ENCODE measurements around the gene IFIT1. TPM values are rescaled to one million over a fixed set of nuclear protein-coding genes. Genes with fewer than 3 reads are reported as not detected.
A peak's percentile ranks its signal among the peaks of the same experiment; 100 is the strongest.

Gene IFIT1
- total RNA-seq, 3 donors from 2014 or later (not counting 1 experiment from before 2014, with no cell fraction given), result 1.0 to 4.9 (median 2.7) TPM

DNA sequence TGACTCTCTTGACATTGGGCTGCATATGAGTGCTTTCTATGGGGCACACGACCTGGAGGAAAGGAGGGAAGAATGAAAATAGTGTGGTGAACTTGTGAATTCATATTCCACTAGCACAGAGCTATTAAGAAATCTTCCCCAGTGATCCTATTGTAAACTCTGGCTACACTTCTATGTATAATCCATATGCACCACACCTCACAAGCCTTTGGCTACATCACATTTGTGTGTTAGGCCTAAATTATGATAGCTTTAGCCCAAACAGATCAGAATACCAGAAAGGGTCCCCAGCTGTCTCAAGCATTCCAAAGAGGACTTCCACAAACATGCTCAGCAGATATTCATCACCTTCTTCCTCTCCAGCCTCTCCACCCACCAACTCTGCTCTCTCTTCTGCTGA, 24.3 kb upstream of the IFIT1 start:
- H3K9me3 Mint-ChIP-seq, result no peaks in the 10 kb centered on the region
- intact Hi-C loops (cut with micrococcal nuclease), result loop anchor here (2.0 kb wide), 1 partner anchor 67 kb away; no protein-coding TSS in a partner anchor

DNA sequence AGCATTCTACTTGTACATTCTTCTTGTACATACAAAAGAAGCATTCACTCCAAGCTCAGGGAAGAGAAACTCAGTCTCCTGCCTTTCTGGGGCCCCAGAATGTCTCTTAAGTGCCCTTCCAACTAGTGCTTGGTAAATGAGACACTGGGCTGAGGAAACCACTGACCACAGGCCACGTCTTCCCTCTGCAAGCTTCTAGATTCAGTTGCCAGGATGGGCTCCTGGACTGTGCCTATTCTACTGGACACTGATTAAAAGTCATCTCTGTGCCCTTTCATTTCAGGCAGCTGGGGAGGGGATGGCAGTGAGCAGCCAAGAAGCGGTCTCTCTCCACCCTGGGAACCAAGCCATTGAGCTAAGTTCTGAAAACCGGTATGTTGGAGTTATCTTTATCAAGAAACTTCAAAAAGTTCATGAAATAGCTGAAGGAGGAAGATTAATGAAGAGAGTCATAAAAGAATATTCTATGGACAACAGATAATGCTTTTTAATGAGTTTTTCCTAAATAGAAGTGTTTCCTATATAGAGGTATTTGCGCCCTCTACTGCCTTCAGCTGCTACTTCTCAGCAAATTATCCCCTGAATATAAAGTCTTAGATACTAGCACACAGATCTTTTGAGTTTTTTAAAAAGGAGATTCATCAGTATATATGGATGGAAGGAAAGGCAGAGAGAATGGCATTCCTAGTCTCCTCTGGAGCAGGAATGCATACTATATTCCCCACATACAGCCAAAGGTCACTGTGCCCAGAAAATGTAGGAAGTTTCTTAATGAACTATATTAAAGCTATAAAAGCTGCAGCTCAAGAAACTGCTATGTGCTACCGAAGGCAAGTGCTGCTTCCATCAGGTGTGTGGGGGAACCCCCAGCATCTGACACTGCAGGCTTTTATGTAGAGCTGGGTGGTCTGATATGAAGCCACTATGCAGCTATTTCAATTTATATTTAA, 23.0 kb upstream of the IFIT1 start:
- no peak overlapping the region for H3K4me3 ChIP-seq (ENCODE audit: low read length)
- Mint-ChIP-seq H3K4me3 (no peak overlapping the region), H3K27me3 (ENCODE audit: low read depth in 2 of 2) (peaks cover 0 to 18% of the 10 kb centered on the region in 2 donors), H3K27ac (peak overlapping the region in 1 of 2 donors; percentile 54), H3K4me1 (peaks cover 23 to 25% of the 10 kb centered on the region in 2 donors), H3K9me3 (no peaks in the 10 kb centered on the region), H3K36me3 (no peaks in the 10 kb centered on the region)
- TF ChIP-seq, protein P1, sequence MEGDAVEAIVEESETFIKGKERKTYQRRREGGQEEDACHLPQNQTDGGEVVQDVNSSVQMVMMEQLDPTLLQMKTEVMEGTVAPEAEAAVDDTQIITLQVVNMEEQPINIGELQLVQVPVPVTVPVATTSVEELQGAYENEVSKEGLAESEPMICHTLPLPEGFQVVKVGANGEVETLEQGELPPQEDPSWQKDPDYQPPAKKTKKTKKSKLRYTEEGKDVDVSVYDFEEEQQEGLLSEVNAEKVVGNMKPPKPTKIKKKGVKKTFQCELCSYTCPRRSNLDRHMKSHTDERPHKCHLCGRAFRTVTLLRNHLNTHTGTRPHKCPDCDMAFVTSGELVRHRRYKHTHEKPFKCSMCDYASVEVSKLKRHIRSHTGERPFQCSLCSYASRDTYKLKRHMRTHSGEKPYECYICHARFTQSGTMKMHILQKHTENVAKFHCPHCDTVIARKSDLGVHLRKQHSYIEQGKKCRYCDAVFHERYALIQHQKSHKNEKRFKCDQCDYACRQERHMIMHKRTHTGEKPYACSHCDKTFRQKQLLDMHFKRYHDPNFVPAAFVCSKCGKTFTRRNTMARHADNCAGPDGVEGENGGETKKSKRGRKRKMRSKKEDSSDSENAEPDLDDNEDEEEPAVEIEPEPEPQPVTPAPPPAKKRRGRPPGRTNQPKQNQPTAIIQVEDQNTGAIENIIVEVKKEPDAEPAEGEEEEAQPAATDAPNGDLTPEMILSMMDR (IDR thresholded peaks at IDR 0.05), result peak; percentile 54
- DNase-seq (peak in 1 of 2 donors; percentile 55), ATAC-seq (no peak)
- no peaks in the 10 kb centered on the region for H3K36me3 ChIP-seq (ENCODE audit: control insufficient read depth, insufficient read depth, low read length)
- 65% methylated on average over 4 of the region's 5 CpGs for WGBS (ENCODE audit: insufficient coverage)
- no peak overlapping the region for H3K27ac ChIP-seq (ENCODE audit: low read length)
- H3K27me3 ChIP-seq (ENCODE audit: control insufficient read depth, insufficient read depth, low read length), result no peaks in the 10 kb centered on the region
- peaks cover 9% of the 10 kb centered on the region for H3K4me1 ChIP-seq (ENCODE audit: control insufficient read depth, insufficient read depth, low read length)
- H3K9me3 ChIP-seq (ENCODE audit: control insufficient read depth, insufficient read depth, low read length), result no peaks in the 10 kb centered on the region
- intact Hi-C loops (cut with micrococcal nuclease), result loop anchor here (1.0 to 2.0 kb wide), 2 partner anchors 69 to 76 kb away; no protein-coding TSS in a partner anchor

More for the DNA sequence above, 24.3 kb upstream of the IFIT1 start:
- peak overlapping the region; percentile 15 for H3K27ac ChIP-seq (ENCODE audit: low read length)
- WGBS (ENCODE audit: insufficient coverage), result 60% methylated on average over 1 of the region's 1 CpG
- peaks cover 9% of the 10 kb centered on the region for H3K4me1 ChIP-seq (ENCODE audit: control insufficient read depth, insufficient read depth, low read length)
- no peaks in the 10 kb centered on the region for H3K36me3 Mint-ChIP-seq
- H3K27ac Mint-ChIP-seq, result peak overlapping the region; percentile 54 to 71
- ATAC-seq, result no peak
- TF ChIP-seq, protein P1 (IDR thresholded peaks at IDR 0.05), result no peak
- H3K4me3 Mint-ChIP-seq, result no peak overlapping the region
- no peak for DNase-seq
- H3K27me3 ChIP-seq (ENCODE audit: control insufficient read depth, insufficient read depth, low read length), result no peaks in the 10 kb centered on the region
- peaks cover 23 to 30% of the 10 kb centered on the region in 2 donors for H3K4me1 Mint-ChIP-seq
- no peaks in the 10 kb centered on the region for H3K9me3 ChIP-seq (ENCODE audit: control insufficient read depth, insufficient read depth, low read length)
- no peak overlapping the region for H3K4me3 ChIP-seq (ENCODE audit: low read length)
- H3K36me3 ChIP-seq (ENCODE audit: control insufficient read depth, insufficient read depth, low read length), result no peaks in the 10 kb centered on the region
- peaks cover 0 to 16% of the 10 kb centered on the region in 2 donors for H3K27me3 Mint-ChIP-seq (ENCODE audit: low read depth in 2 of 2)

DNA sequence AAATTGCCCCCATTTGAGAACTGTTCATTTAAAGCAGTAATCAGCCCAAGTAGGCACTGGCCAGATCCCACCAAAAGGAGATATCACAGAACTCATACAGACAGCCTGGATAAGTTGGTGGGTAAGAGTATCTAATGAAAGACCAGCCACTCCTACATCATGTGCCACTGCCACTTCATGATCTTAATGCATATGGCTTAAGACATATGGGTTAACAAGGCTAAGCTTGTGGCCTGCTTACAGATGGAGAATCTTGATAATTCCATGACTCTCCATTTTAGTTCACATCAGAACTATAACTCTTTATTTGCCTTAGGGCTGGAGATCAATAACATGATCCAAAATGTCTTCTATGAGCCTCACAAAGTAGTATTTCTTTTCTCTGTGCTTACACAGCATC, 21.3 kb upstream of the IFIT1 start:
- DNase-seq (no peak), ATAC-seq (no peak)
- no peaks in the 10 kb centered on the region for H3K36me3 ChIP-seq (ENCODE audit: control insufficient read depth, insufficient read depth, low read length)
- H3K4me3 Mint-ChIP-seq, result no peak overlapping the region
- H3K27ac ChIP-seq (ENCODE audit: low read length), result no peak overlapping the region
- H3K9me3 Mint-ChIP-seq, result no peaks in the 10 kb centered on the region
- peaks cover 23 to 25% of the 10 kb centered on the region in 2 donors for H3K4me1 Mint-ChIP-seq
- H3K27ac Mint-ChIP-seq, result no peak overlapping the region
- H3K4me1 ChIP-seq (ENCODE audit: control insufficient read depth, insufficient read depth, low read length), result peaks cover 9% of the 10 kb centered on the region
- H3K27me3 Mint-ChIP-seq (ENCODE audit: low read depth in 2 of 2), result peaks cover 0 to 18% of the 10 kb centered on the region in 2 donors
- H3K36me3 Mint-ChIP-seq, result no peaks in the 10 kb centered on the region
- no peaks in the 10 kb centered on the region for H3K27me3 ChIP-seq (ENCODE audit: control insufficient read depth, insufficient read depth, low read length)
- TF ChIP-seq, protein P1 (IDR thresholded peaks at IDR 0.05), result no peak
- intact Hi-C loops (cut with micrococcal nuclease), result no loop called here
- H3K9me3 ChIP-seq (ENCODE audit: control insufficient read depth, insufficient read depth, low read length), result no peaks in the 10 kb centered on the region
- H3K4me3 ChIP-seq (ENCODE audit: low read length), result no peak overlapping the region

Data from natural killer cell (primary cell).